ENCODE results near the gene CHD3.

DNA sequence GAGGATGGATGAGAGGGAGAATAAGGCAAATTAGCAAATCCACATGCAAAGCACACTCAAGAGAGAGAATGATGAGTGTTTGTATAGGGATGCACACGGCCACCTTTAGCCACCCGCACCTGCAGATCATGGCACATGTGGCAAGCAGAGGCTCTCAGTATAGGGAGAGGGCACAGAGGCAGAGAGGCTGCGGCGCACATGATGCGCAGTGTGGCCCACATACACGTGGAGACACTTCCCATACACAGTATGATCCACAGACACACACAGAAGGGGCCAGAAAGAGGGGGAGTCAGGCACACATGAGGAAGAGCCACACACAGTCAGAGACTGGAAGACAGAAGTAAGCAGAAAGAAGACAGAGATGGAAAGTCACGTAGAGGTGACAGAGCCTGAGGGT, 6.5 kb upstream of the CHD3 start:
- TF ChIP-seq POLR2AphosphoS5 (IDR thresholded peaks at IDR 0.05; ENCODE audit: low read depth, low read length) (no peak), POLR2A (IDR thresholded peaks at IDR 0.05; ENCODE audit: low read depth, low read length) (no peak)

All from GM12892 (cell line).